ENCODE results near the gene HEATR1. TPM values are rescaled to one million over a fixed set of nuclear protein-coding genes. Genes with fewer than 3 reads are reported as not detected.
"Not testable (repeated sequence)": the region's sequence is repeated elsewhere in the genome, so short reads cannot be mapped to it uniquely, and the experiment has no call there.

Gene HEATR1
- total RNA-seq, 1 experiment from 2014 or later, result 68.3 TPM

DNA sequence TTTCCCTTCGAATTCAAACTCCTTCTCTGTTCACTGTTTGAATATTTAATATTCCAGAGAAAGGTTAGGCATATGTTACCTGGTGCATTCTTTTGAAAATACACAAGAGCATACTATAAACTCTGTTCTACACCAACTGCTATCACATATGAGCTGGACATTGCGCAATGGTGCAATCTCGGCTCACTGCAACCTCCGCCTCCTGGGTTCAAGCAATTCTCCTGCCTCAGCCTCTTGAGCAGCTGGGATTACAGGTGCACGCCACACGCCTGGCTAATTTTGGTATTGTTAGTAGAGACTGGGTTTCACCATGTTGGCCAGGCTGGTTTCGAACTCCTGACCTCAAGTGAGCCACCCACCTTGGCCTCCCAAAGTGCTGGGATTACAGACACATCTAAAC lies 27.3 kb downstream of the HEATR1 start:
- H3K27ac ChIP-seq (ENCODE audit: low read depth, low read length); H2AFZ ChIP-seq (ENCODE audit: low read depth, low read length, poor library complexity, severe bottlenecking); H3K4me2 ChIP-seq (ENCODE audit: low read length); H4K20me1 ChIP-seq (ENCODE audit: insufficient read depth); ATAC-seq; H3K9me2 ChIP-seq (ENCODE audit: insufficient read depth); H3K79me2 ChIP-seq (ENCODE audit: insufficient read depth, low read length); POLR2A ChIA-PET; BruUV-seq (replicated peaks); RAD21 ChIA-PET (ENCODE audit: low non-redundant PET in 1 of 2, low total read pairs in 2 of 2, uncharacterized antibody in 2 of 2, unreplicated experiment in 2 of 2); CTCF ChIA-PET; intact Hi-C loops (cut with micrococcal nuclease); H3K27me3 ChIP-seq (ENCODE audit: insufficient read depth, low read length); H3K4me1 ChIP-seq (ENCODE audit: control insufficient read depth in 1 of 2, insufficient read depth in 2 of 2, low read length in 2 of 2); H3K9me3 ChIP-seq (ENCODE audit: control insufficient read depth in 1 of 2, insufficient read depth in 1 of 2, low read depth in 1 of 2, low read length in 2 of 2); H3K9ac ChIP-seq (ENCODE audit: low read length); DNase-seq (ENCODE audit: low read depth, low spot score); H3K4me3 ChIP-seq (replicated peaks in 1 of 2; ENCODE audit: low read depth in 1 of 2, low read length in 2 of 2): not testable (repeated sequence)
- TF ChIP-seq CEBPB (IDR thresholded peaks at IDR 0.05; ENCODE audit: low read depth), result 0 out of 2 replicates have a peak, but pooled peaks have one; percentile 21
- peaks cover 54 to 73% of the 10 kb centered on the region in 2 experiments for H3K36me3 ChIP-seq (ENCODE audit: control insufficient read depth in 1 of 2, insufficient read depth in 2 of 2, low read length in 2 of 2)

GRCh38 chr1:236576004-236576403 lies 28.3 kb downstream of the HEATR1 start:
- ChIA-PET RAD21 (ENCODE audit: low non-redundant PET in 1 of 2, low total read pairs in 2 of 2, uncharacterized antibody in 2 of 2, unreplicated experiment in 2 of 2) (no interaction called here), CTCF (no interaction called here), POLR2A (no interaction called here)
- intact Hi-C loops (cut with micrococcal nuclease), result no loop called here
- Histone ChIP-seq H3K36me3 (ENCODE audit: control insufficient read depth in 1 of 2, insufficient read depth in 2 of 2, low read length in 2 of 2) (peaks cover 56 to 70% of the 10 kb centered on the region in 2 experiments), H3K27ac (ENCODE audit: low read depth, low read length) (no peak overlapping the region), H3K79me2 (ENCODE audit: insufficient read depth, low read length) (0 out of 2 replicates have a peak, but pooled peaks cover 3% of the 10 kb centered on the region), H4K20me1 (ENCODE audit: insufficient read depth) (peaks cover 7% of the 10 kb centered on the region; the same call in 1 of the 2 replicates), H3K4me1 (ENCODE audit: control insufficient read depth in 1 of 2, insufficient read depth in 2 of 2, low read length in 2 of 2) (no peaks in the 10 kb centered on the region), H3K9me2 (ENCODE audit: insufficient read depth) (no peaks in the 10 kb centered on the region), H3K4me2 (ENCODE audit: low read length) (no peak overlapping the region), H3K9me3 (ENCODE audit: control insufficient read depth in 1 of 2, insufficient read depth in 1 of 2, low read depth in 1 of 2, low read length in 2 of 2) (no peaks in the 10 kb centered on the region), H3K4me3 (replicated peaks in 1 of 2; ENCODE audit: low read depth in 1 of 2, low read length in 2 of 2) (no peak overlapping the region), H3K9ac (ENCODE audit: low read length) (no peak overlapping the region), H3K27me3 (ENCODE audit: insufficient read depth, low read length) (no peaks in the 10 kb centered on the region), H2AFZ (ENCODE audit: low read depth, low read length, poor library complexity, severe bottlenecking) (no peak overlapping the region)
- DNase-seq (ENCODE audit: low read depth, low spot score), result no peak
- no TSS peak for BruUV-seq (replicated peaks)
- no peak for TF ChIP-seq CBX3 (IDR thresholded peaks at IDR 0.05; ENCODE audit: low read depth)
- TF ChIP-seq CEBPB (IDR thresholded peaks at IDR 0.05; ENCODE audit: low read depth), result no peak
- no peak for TF ChIP-seq EZH2phosphoT487 (IDR thresholded peaks at IDR 0.05; ENCODE audit: borderline replicate concordance)
- no peak for TF ChIP-seq REST (IDR thresholded peaks at IDR 0.05; ENCODE audit: low read depth)
- no peak for TF ChIP-seq TCF7L2 (IDR thresholded peaks at IDR 0.05; ENCODE audit: borderline replicate concordance, extremely low read depth, insufficient read depth, insufficient read length)
- no peak for TF ChIP-seq POLR2AphosphoS5 (IDR thresholded peaks at IDR 0.05; ENCODE audit: low read depth, low read length)
- ATAC-seq, result no peak

Data from HCT116 (cell line).